Gastrocnemius medialis (tissue), 4 donors: Measurements from ENCODE around the gene SMIM10L2A. TPM values are rescaled to one million over a fixed set of nuclear protein-coding genes. Genes with fewer than 3 reads are reported as not detected.

Experiments
- ATAC-seq, 2 donors: fragments of 150-250 bp; one replicate each; pipeline ENCODE4 v1.9.1; 2016
- DNase-seq, 2 donors: peaks; one replicate each; pipeline ENCODE4 v3.0.0-alpha.2; 2019
- H3K27ac ChIP-seq, 4 donors: fragments of 200-600 bp; sonication (generic); 1 replicate in 1 of 4; 2 replicates in 3 of 4; pipeline ENCODE4 v1.5.1; 2016 to 2018; ENCODE audit warnings: mild to moderate bottlenecking in 2 of 4, moderate library complexity in 1 of 4
- H3K27me3 ChIP-seq, 3 donors: fragments of 200-600 bp; sonication (generic) in 2 of 3; 1 replicate in 1 of 3; 2 replicates in 2 of 3; pipeline versions ENCODE4 v1.5.1 to v1.6.0; 2016 to 2019; ENCODE audit warnings: mild to moderate bottlenecking in 1 of 3, moderate library complexity in 1 of 3
- H3K36me3 ChIP-seq, 2 donors: fragments of 200-600 bp; sonication (generic) in 1 of 2; one replicate each; pipeline ENCODE4 v1.5.1; 2017 to 2018
- H3K4me1 ChIP-seq, 2 donors: fragments of 200-600 bp; sonication (generic) in 1 of 2; one replicate each; pipeline ENCODE4 v1.5.1; 2016 to 2017; ENCODE audit warnings: mild to moderate bottlenecking in 2 of 2
- H3K4me3 ChIP-seq, 4 donors: fragments of 200-600 bp; sonication (generic) in 3 of 4; 1 replicate in 1 of 4; 2 replicates in 3 of 4; pipeline ENCODE4 v1.5.1; 2016 to 2019; ENCODE audit warnings: mild to moderate bottlenecking in 2 of 4
- H3K9me3 ChIP-seq, 3 donors: fragments of 200-600 bp; sonication (generic) in 2 of 3; 1 replicate in 1 of 3; 2 replicates in 2 of 3; pipeline ENCODE4 v1.5.1; 2016 to 2019
- POLR2A ChIP-seq, 2 donors: fragments of 450-650 bp; IDR thresholded peaks; one replicate each; pipeline ENCODE4 v1.6.1; 2017; ENCODE audit warnings: antibody characterized with exemption in 2 of 2, mild to moderate bottlenecking in 2 of 2, moderate library complexity in 2 of 2
- in situ Hi-C, 4 donors: fragments of 200-750 bp; cut with MboI; loops; one replicate each; pipeline versions ENCODE4 v1.15.0 to v1.8.0; 2017; ENCODE audit warnings: low sequenced_read_pairs in 4 of 4
- intact Hi-C: fragments of 100-400 bp; cut with DNase I; formaldehyde crosslinking; loops from one replicate; pipeline ENCODE4 v1.15.1; 2023; ENCODE audit warnings: low total_unique reads
- total RNA-seq, 4 donors: library from RNA; depleted of rRNA; stranded (reverse); fragments of >200 nt; gene quantifications; one replicate each; pipeline versions ENCODE4 v1.1.0 to v1.2.3, GENCODE V29; 2016
- TF ChIP-seq, protein P1 (sequence below), 5 experiments: fragments of 450-650 bp in 3 of 5; fragments of 200-600 bp in 2 of 5; sonication (generic) in 2 of 5; IDR thresholded peaks in 4 of 5; conservative IDR thresholded peaks in 1 of 5; 1 replicate in 4 of 5; 2 replicates in 1 of 5; pipeline ENCODE4 v1.5.1; 2016 to 2019; ENCODE audit warnings: antibody characterized with exemption in 5 of 5, mild to moderate bottlenecking in 3 of 5, moderate library complexity in 3 of 5

SMIM10L2A gene
- total RNA-seq = under 1 TPM in 2 of 4 donors, not detected in 2; 0.04 to 0.05 TPM

DNA sequence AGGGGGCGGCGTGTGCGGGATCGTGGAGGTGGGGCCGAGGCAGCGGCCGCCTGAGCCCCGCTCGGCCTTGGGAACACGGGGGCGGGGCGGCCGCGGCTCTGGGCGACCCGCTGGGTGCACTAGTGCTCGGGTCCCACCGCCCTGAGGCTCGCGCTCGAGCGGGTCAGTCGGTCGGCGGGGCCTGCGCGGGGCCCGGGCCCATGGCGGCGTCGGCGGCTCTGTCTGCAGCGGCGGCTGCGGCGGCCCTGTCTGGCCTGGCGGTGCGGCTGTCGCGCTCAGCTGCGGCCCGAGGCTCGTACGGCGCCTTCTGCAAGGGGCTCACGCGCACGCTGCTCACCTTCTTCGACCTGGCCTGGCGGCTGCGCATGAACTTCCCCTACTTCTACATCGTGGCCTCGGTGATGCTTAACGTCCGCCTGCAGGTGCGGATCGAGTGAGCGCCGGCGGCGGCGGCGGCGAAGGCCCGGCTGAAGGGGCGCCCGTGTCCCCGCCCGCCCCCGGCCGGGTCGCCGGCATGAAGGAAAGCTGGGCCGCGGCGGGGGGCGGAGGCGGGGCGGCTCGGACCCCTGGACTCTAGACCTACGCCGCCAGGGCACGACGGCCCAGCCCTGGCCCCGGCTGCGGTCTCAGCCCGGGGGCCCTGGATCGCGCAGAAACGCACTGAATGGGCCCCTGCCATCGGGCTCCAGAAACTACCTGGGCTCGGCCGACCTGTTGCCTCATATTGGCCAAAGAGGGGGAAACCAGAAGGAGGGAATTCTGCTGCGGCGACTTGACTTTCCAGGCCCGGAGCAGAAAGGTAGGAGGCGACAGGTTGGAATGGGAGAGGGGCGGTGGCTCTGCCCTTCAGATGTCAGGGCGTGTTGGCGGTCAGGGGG is at the start of gene SMIM10L2A:
SMIM10L2A (plus strand) TSS at position 13 of the 878 bp plus-strand sequence; CDS start at position 201, 188 bp downstream.
- ATAC-seq (peak in 1 of 2 donors; percentile 46), DNase-seq (no peak)
- Histone ChIP-seq H3K36me3 (no peaks in the 10 kb centered on the region), H3K9me3 (no peaks in the 10 kb centered on the region), H3K4me1 (no peaks in the 10 kb centered on the region), H3K27me3 (peaks cover 0 to 3% (median 0%) of the 10 kb centered on the region in 3 donors), H3K4me3 (peak within 1 kb of the TSS; percentile 31 to 51 (median 44)), H3K27ac (no peak within 1 kb of the TSS)
- in situ Hi-C loops = no loop called here
- intact Hi-C loops = no loop called here
- TF ChIP-seq POLR2A (IDR thresholded peaks at IDR 0.05) = no peak
- TF ChIP-seq, protein P1, sequence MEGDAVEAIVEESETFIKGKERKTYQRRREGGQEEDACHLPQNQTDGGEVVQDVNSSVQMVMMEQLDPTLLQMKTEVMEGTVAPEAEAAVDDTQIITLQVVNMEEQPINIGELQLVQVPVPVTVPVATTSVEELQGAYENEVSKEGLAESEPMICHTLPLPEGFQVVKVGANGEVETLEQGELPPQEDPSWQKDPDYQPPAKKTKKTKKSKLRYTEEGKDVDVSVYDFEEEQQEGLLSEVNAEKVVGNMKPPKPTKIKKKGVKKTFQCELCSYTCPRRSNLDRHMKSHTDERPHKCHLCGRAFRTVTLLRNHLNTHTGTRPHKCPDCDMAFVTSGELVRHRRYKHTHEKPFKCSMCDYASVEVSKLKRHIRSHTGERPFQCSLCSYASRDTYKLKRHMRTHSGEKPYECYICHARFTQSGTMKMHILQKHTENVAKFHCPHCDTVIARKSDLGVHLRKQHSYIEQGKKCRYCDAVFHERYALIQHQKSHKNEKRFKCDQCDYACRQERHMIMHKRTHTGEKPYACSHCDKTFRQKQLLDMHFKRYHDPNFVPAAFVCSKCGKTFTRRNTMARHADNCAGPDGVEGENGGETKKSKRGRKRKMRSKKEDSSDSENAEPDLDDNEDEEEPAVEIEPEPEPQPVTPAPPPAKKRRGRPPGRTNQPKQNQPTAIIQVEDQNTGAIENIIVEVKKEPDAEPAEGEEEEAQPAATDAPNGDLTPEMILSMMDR (IDR thresholded peaks at IDR 0.05 in 4 of 5, conservative IDR thresholded peaks at IDR 0.05 in 1 of 5) = no peak

GRCh38 chrX:135373357-135373756 is 48.4 kb upstream of the SMIM10L2A start:
- in situ Hi-C loops (no loop called here), intact Hi-C loops (no loop called here)
- Histone ChIP-seq H3K9me3 (no peaks in the 10 kb centered on the region), H3K4me1 (no peaks in the 10 kb centered on the region), H3K27ac (no peak overlapping the region), H3K4me3 (no peak overlapping the region), H3K27me3 (no peaks in the 10 kb centered on the region), H3K36me3 (no peaks in the 10 kb centered on the region)
- ATAC-seq (no peak), DNase-seq (no peak)
- TF ChIP-seq, protein P1 (IDR thresholded peaks at IDR 0.05 in 4 of 5, conservative IDR thresholded peaks at IDR 0.05 in 1 of 5) = no peak
- TF ChIP-seq POLR2A (IDR thresholded peaks at IDR 0.05) = no peak

GRCh38 chrX:135382260-135382659 is 39.5 kb upstream of the SMIM10L2A start:
- H3K36me3 ChIP-seq = no peaks in the 10 kb centered on the region
- peak in 1 of 2 donors; percentile 24 for ATAC-seq
- TF ChIP-seq, protein P1 (IDR thresholded peaks at IDR 0.05 in 4 of 5, conservative IDR thresholded peaks at IDR 0.05 in 1 of 5) = no peak
- TF ChIP-seq POLR2A (IDR thresholded peaks at IDR 0.05) = no peak
- in situ Hi-C loops (no loop called here), intact Hi-C loops (no loop called here)
- H3K27ac ChIP-seq = peak overlapping the region in 2 of 4 donors; percentile 27 to 34
- no peaks in the 10 kb centered on the region for H3K27me3 ChIP-seq
- H3K4me3 ChIP-seq = no peak overlapping the region
- no peaks in the 10 kb centered on the region for H3K4me1 ChIP-seq
- no peaks in the 10 kb centered on the region for H3K9me3 ChIP-seq
- no peak for DNase-seq

DNA sequence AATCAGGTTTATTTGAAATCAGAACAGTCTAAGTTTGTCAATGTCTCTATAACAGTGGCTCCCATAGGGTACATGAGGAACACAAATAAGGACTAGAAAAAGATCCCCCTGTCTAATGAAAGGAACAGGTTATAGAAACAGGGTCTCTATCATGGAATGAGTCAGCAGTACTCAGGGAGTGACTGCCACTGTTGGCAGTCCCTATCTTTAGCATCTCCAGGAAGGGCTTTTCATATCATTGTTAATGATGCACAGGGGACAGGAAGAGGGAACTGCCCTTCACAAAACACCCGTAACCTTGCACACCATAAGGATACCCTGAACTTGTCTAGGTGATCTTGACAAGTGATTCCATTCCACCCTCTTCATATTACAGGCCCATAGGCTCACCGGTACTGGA is 38.5 kb upstream of the SMIM10L2A start:
- no peaks in the 10 kb centered on the region for H3K9me3 ChIP-seq
- DNase-seq = no peak
- no peak for ATAC-seq
- H3K27me3 ChIP-seq = no peaks in the 10 kb centered on the region
- intact Hi-C loops = no loop called here
- no peaks in the 10 kb centered on the region for H3K4me1 ChIP-seq
- in situ Hi-C loops = no loop called here
- no peak overlapping the region for H3K4me3 ChIP-seq
- peak overlapping the region in 1 of 4 donors; percentile 34 for H3K27ac ChIP-seq
- TF ChIP-seq POLR2A (IDR thresholded peaks at IDR 0.05) = no peak
- TF ChIP-seq, protein P1 (IDR thresholded peaks at IDR 0.05 in 4 of 5, conservative IDR thresholded peaks at IDR 0.05 in 1 of 5) = no peak
- H3K36me3 ChIP-seq = no peaks in the 10 kb centered on the region
